ENCODE results near the gene IREB2. TPM values are rescaled to one million over a fixed set of nuclear protein-coding genes. Genes with fewer than 3 reads are reported as not detected.

The IREB2 gene
- total RNA-seq, 1 donor from 2014 or later, result 73.4 TPM

DNA sequence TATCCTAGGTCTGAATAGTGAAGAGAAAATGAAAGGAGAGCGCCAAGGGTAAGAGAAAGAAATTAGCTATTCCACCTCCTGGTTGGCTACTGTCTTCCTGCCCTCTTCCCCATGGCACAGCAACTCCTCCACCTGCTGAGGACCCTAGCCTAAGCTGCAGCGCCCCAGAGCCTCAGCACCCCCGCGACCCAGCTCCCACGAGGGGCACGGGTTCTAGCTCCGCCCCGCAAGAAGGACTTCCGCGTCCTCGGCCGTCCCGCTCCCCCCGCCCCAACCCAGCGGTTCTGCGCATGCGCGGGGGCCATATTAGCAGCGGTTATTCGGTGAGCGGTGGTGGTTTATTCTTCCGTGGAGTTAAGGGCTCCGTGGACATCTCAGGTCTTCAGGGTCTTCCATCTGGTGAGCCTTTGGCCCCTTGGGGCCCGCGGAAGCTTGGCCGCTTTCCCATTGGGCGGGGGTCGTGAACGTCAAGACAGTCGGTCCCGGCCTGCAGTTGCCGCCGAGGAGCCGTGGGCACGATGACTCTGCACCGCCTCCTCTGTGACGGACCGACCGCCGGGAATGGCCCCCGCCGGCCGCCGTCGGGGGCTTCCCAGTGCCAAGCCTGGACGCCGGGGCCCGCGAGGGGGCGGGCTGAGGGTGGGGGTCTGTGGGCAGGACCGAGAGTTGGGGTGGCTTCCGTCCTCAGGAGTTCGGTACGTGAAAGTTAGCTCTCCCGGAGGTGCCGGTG is 102.3 kb downstream of the IREB2 start, which contains the start of gene PSMA4:
PSMA4 (plus strand) TSS at position 304 of the 730 bp plus-strand sequence. CDS start 1,484 bp downstream, outside the sequence.
- intact Hi-C loops (cut with micrococcal nuclease), result loop anchor here (1.0 to 10.0 kb wide), 8 partner anchors 25 to 1612 kb away; partner anchors contain the start of genes CHRNA5, FAH, HYKK and IDH3A

GRCh38 chr15:78540871-78541743 is 103.1 kb downstream of the IREB2 start:
- intact Hi-C loops (cut with micrococcal nuclease), result loop anchor here (1.0 to 10.0 kb wide), 9 partner anchors 24 to 1612 kb away; partner anchors contain the start of genes CHRNA5, FAH, HYKK and IDH3A

DNA sequence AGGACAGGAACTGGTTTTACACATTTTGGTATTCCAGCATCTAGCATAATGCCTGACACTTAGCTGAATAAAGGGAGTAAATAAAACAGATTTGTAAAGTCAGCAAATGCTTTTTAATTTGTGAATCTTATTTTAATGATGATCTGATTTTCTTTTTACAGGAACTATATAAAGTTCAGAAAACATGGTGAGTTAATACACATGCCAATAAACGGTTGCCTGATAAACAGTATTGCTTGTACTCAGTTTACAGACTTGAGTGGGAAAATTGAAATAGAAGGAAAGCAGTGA is 103.7 kb downstream of the IREB2 start:
- intact Hi-C loops (cut with micrococcal nuclease), result loop anchor here (1.0 to 10.0 kb wide), 5 partner anchors 242 to 1611 kb away; partner anchors contain the start of genes FAH, IDH3A, MORF4L1 and SKIC8

DNA sequence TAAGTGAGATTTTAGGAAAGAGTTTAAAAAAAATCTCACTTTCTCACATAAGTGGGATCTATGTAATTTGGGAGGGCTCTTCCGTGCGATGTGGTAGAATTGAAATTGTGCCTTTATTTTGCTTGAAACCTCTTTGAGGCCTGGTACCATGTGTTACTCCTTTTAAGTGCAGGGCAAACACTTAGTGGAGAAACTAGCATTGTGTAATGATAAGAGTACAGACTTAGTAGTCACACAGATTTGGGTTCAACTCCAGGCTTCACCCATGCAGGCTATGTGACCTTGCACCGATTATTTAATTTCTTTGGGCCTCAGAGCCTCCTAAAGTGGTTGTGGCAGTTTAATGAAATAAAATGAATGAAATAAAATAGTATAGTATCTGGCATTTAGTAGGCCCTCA is 104.6 kb downstream of the IREB2 start:
- intact Hi-C loops (cut with micrococcal nuclease), result loop anchor here (10.0 kb wide), 1 partner anchor 488 kb away; no protein-coding TSS in a partner anchor

DNA sequence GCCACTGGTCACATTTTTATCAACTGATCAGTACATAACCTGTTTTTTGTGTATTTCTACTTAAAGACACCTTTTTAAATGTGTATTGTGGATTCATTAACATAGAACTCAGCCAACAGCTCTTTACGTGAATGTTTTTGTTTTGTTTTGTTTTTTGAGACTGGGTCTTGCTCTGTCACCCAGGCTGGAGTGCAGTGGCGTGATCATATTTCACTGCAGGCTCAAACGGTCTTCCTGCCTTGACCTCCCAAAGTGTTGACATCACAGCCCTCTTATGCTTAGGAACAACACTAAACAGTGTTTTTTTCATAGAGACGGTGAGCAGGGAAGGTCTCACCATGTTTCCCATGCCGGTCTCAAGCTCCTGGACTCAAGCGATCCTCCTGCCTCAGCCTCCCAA is 112.2 kb downstream of the IREB2 start:
- intact Hi-C loops (cut with micrococcal nuclease), result no loop called here

- intact Hi-C loops (cut with micrococcal nuclease), result no loop called here
Measured at GRCh38 chr15:78550815-78551214, 112.8 kb downstream of the IREB2 start.

Other genes with a start within 250 kb of the IREB2 start
- gene ACSBG1, start 203.7 kb upstream of the IREB2 start, total RNA-seq, result not detected in 2 replicates
- gene DNAJA4, start 173.7 kb upstream of the IREB2 start, total RNA-seq, result 38.9 and 39.7 TPM in 2 replicates
- gene SKIC8, start 138.6 kb upstream of the IREB2 start, total RNA-seq, result 42.6 and 43.1 TPM in 2 replicates
- not detected in 2 replicates for gene CRABP1, start 97.9 kb upstream of the IREB2 start, total RNA-seq
- gene HYKK, start 69.4 kb downstream of the IREB2 start, total RNA-seq, result 3.4 and 3.8 TPM in 2 replicates
- 288 and 289 TPM in 2 replicates for gene PSMA4, start 102.2 kb downstream of the IREB2 start, total RNA-seq
- 2.7 and 3.2 TPM in 2 replicates for gene CHRNA5, start 127.3 kb downstream of the IREB2 start, total RNA-seq
- not detected in 2 replicates for gene CHRNA3, start 182.8 kb downstream of the IREB2 start, total RNA-seq
- gene CHRNB4, start 203.0 kb downstream of the IREB2 start, total RNA-seq, result not detected in 2 replicates